HL-60 (cell line): ENCODE results near the gene EPB41L2.

Experiments used
- CTCF ChIP-seq: IDR thresholded peaks from one replicate; pipeline ENCODE4 v1.5.1; 2011; ENCODE audit warnings: low read length, control low read depth, inconsistent platforms; ENCODE audit not compliant: insufficient read depth
- GABPA ChIP-seq: IDR thresholded peaks from 2 replicates; pipeline ENCODE4 v1.6.1; 2012; ENCODE audit warnings: low read depth

GRCh38 chr6:130969166-130969565 is 93.9 kb downstream of the EPB41L2 start:
- TF ChIP-seq CTCF: no peak
- no peak for TF ChIP-seq GABPA
